DMS114 treated with DMSO at 0.1 percent for 48 hours (cell line): ENCODE data around the gene PDE8B.
"Not testable (repeated sequence)": the region's sequence is repeated elsewhere in the genome, so short reads cannot be mapped to it uniquely, and the experiment has no call there.

Source experiments
- DNase-seq: peaks from one replicate; lab custom pipeline; 2025; ENCODE audit not compliant: unreplicated experiment; lab: John Stamatoyannopoulos, UW

The PDE8B gene

GRCh38 chr5:77356740-77357139, 146.3 kb downstream of the PDE8B start:
- no peak for DNase-seq

- no peak for DNase-seq
These were observed 148.1 kb downstream of the PDE8B start for GRCh38 chr5:77358255-77359205.

GRCh38 chr5:77359231-77359630, 148.8 kb downstream of the PDE8B start:
- DNase-seq: no peak

- no peak for DNase-seq
These were observed 149.9 kb downstream of the PDE8B start for GRCh38 chr5:77360381-77360780.

- no peak for DNase-seq
These were observed 150.5 kb downstream of the PDE8B start for GRCh38 chr5:77360973-77361372.

- no peak for DNase-seq
These were observed 156.4 kb downstream of the PDE8B start for GRCh38 chr5:77366717-77367500.

- DNase-seq: no peak
These were observed 157.3 kb downstream of the PDE8B start for GRCh38 chr5:77367741-77368140.

- DNase-seq: no peak
These were observed 157.9 kb downstream of the PDE8B start for GRCh38 chr5:77368367-77368766.

- DNase-seq: no peak
These were observed 159.1 kb downstream of the PDE8B start for GRCh38 chr5:77369566-77369965.

- no peak for DNase-seq
These were observed 164.2 kb downstream of the PDE8B start for GRCh38 chr5:77374686-77375085.

GRCh38 chr5:77376609-77377300, 166.3 kb downstream of the PDE8B start:
- no peak for DNase-seq

GRCh38 chr5:77379558-77380061, 169.1 kb downstream of the PDE8B start:
- no peak for DNase-seq

GRCh38 chr5:77380636-77381035, 170.2 kb downstream of the PDE8B start:
- DNase-seq: no peak

GRCh38 chr5:77383336-77383735, 172.9 kb downstream of the PDE8B start:
- DNase-seq: not testable (repeated sequence)

- not testable (repeated sequence) for DNase-seq
These were observed 175.9 kb downstream of the PDE8B start for GRCh38 chr5:77386340-77386739.

- DNase-seq: no peak
These were observed 179.3 kb downstream of the PDE8B start for GRCh38 chr5:77389746-77390145.

GRCh38 chr5:77390221-77390620, 179.7 kb downstream of the PDE8B start:
- no peak for DNase-seq

- DNase-seq: no peak
These were observed 180.3 kb downstream of the PDE8B start for GRCh38 chr5:77390795-77391194.

- DNase-seq: no peak
These were observed 180.8 kb downstream of the PDE8B start for GRCh38 chr5:77391240-77391765.

GRCh38 chr5:77394064-77394715, 183.7 kb downstream of the PDE8B start:
- DNase-seq: no peak
